Keratinocyte (primary cell): ENCODE measurements around the gene PNKP.

Source experiments
- EZH2 ChIP-seq: IDR thresholded peaks from one replicate; pipeline ENCODE4 v1.6.1; 2012; ENCODE audit warnings: inconsistent platforms, mild to moderate bottlenecking, low read length, moderate library complexity
- TF ChIP-seq, protein P1 (sequence below), 3 experiments: IDR thresholded peaks in 1 of 3; conservative IDR thresholded peaks in 1 of 3; optimal IDR thresholded peaks in 1 of 3; 2 replicates in 2 of 3; 3 replicates in 1 of 3; pipeline versions ENCODE3 to v1.5.1; 2011; ENCODE audit warnings: low read length in 3 of 3, mild to moderate bottlenecking in 3 of 3, moderate library complexity in 2 of 3, control low read depth in 1 of 3, inconsistent platforms in 1 of 3; ENCODE audit not compliant: insufficient read depth in 2 of 3; ENCODE audit errors: extremely low read depth in 1 of 3

DNA sequence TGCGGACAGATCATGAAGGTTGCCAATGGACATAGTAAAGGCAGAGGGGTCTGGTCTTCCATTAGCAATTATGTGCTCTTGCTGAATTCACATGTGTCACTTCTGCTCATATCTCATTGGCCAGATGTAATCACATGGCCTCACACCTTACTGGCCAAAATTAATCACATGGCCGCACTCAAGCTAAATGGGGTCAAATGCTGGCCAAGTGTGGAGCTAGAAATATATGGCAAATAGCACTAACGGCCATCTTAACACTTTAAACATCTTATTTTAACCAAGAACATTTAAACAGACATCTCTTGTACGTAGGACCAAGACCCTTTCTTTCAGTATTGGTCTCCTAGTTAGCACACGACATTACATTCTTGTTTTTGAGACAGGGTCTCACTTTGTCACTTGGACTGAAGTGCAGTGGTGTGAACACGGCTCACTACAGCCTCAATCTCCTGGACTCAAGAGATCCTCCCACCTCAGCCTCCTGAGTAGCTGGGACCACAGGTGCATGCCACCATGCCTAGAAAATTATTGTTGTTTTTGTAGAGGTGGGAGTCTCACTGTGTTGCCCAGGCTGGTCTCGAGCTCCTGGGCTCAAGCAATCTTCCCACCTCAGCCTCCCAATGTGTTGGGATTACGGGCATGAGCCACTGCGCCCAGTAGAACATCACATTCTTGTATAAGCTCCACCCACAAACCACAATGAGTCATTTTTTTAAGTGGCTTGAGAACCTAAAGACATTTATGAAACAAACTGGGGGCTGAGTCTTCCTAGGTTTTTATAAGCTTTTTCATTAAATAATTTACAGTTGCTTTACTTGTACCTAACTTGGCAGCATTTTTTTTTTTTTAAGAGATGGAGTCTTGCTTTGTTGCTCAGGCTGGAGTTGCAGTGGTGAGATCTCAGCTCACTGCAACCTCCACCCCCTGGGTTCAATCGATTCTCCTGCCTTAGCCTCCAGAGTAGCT lies 19.4 kb downstream of the PNKP start:
- TF ChIP-seq, protein P1, sequence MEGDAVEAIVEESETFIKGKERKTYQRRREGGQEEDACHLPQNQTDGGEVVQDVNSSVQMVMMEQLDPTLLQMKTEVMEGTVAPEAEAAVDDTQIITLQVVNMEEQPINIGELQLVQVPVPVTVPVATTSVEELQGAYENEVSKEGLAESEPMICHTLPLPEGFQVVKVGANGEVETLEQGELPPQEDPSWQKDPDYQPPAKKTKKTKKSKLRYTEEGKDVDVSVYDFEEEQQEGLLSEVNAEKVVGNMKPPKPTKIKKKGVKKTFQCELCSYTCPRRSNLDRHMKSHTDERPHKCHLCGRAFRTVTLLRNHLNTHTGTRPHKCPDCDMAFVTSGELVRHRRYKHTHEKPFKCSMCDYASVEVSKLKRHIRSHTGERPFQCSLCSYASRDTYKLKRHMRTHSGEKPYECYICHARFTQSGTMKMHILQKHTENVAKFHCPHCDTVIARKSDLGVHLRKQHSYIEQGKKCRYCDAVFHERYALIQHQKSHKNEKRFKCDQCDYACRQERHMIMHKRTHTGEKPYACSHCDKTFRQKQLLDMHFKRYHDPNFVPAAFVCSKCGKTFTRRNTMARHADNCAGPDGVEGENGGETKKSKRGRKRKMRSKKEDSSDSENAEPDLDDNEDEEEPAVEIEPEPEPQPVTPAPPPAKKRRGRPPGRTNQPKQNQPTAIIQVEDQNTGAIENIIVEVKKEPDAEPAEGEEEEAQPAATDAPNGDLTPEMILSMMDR (optimal IDR thresholded peaks at IDR 0.05 in 1 of 3, IDR thresholded peaks at IDR 0.05 in 1 of 3, conservative IDR thresholded peaks at IDR 0.05 in 1 of 3; ENCODE audit: extremely low read depth in 1 of 3, insufficient read depth in 2 of 3, low read length in 3 of 3) = no peak
- TF ChIP-seq EZH2 = no peak
